ENCODE measurements around the gene RRP7A. TPM values are rescaled to one million over a fixed set of nuclear protein-coding genes. Genes with fewer than 3 reads are reported as not detected.
"Not testable (repeated sequence)": the region's sequence is repeated elsewhere in the genome, so short reads cannot be mapped to it uniquely, and the experiment has no call there.

The RRP7A gene
- total and polyA plus RNA-seq, 4 donors = 8.6 to 12.1 (median 10.3) TPM

GRCh38 chr22:42544686-42545085 lies 25.1 kb upstream of the RRP7A start:
- DNase-seq (ENCODE audit: low spot score) = no peak
- 17% methylated on average over 2 of the region's 2 CpGs for WGBS
- no peak overlapping the region for H3K27ac ChIP-seq (ENCODE audit: low read depth in 1 of 2, low read length in 2 of 2)
- no peak overlapping the region for H3K9ac ChIP-seq (ENCODE audit: low read depth in 1 of 2, low read length in 2 of 2)
- H3K9me3 ChIP-seq (ENCODE audit: control insufficient read depth in 4 of 4, low read length in 3 of 4) = no peaks in the 10 kb centered on the region
- no peak overlapping the region for H3K4me3 ChIP-seq (ENCODE audit: low read depth in 1 of 3, low read length in 3 of 3)
- no peak for TF ChIP-seq FOXA2 (IDR thresholded peaks at IDR 0.05)
- TF ChIP-seq SP1 (IDR thresholded peaks at IDR 0.05) = peak; percentile 43
- TF ChIP-seq RXRA (IDR thresholded peaks at IDR 0.05) = peak in 1 of 2 donors; percentile 37
- peak in 1 of 2 donors; percentile 65 for TF ChIP-seq HNF4A (conservative IDR thresholded peaks at IDR 0.05)
- no peaks in the 10 kb centered on the region for H3K27me3 ChIP-seq (ENCODE audit: control insufficient read depth in 4 of 4, insufficient read depth in 4 of 4, low read length in 3 of 4)
- no peaks in the 10 kb centered on the region for H3K36me3 ChIP-seq (ENCODE audit: control insufficient read depth in 4 of 4, insufficient read depth in 3 of 4, low read depth in 1 of 4, low read length in 3 of 4)
- no peaks in the 10 kb centered on the region for H3K4me1 ChIP-seq (ENCODE audit: control insufficient read depth in 4 of 4, insufficient read depth in 4 of 4, low read length in 3 of 4)

GRCh38 chr22:42539236-42539771 lies 19.7 kb upstream of the RRP7A start:
- H3K9me3 ChIP-seq (ENCODE audit: control insufficient read depth in 4 of 4, low read length in 3 of 4); H3K36me3 ChIP-seq (ENCODE audit: control insufficient read depth in 4 of 4, insufficient read depth in 3 of 4, low read depth in 1 of 4, low read length in 3 of 4); H3K4me3 ChIP-seq (ENCODE audit: low read depth in 1 of 3, low read length in 3 of 3); H3K27ac ChIP-seq (ENCODE audit: low read depth in 1 of 2, low read length in 2 of 2); DNase-seq (ENCODE audit: low spot score); H3K4me1 ChIP-seq (ENCODE audit: control insufficient read depth in 4 of 4, insufficient read depth in 4 of 4, low read length in 3 of 4); H3K27me3 ChIP-seq (ENCODE audit: control insufficient read depth in 4 of 4, insufficient read depth in 4 of 4, low read length in 3 of 4); H3K9ac ChIP-seq (ENCODE audit: low read depth in 1 of 2, low read length in 2 of 2): not testable (repeated sequence)
- WGBS = 48% methylated on average over 10 of the region's 11 CpGs

- H3K27ac ChIP-seq (ENCODE audit: low read depth in 1 of 2, low read length in 2 of 2) = peak overlapping the region; percentile 21 to 72
- H3K27me3 ChIP-seq (ENCODE audit: control insufficient read depth in 4 of 4, insufficient read depth in 4 of 4, low read length in 3 of 4); H3K9me3 ChIP-seq (ENCODE audit: control insufficient read depth in 4 of 4, low read length in 3 of 4); H3K4me1 ChIP-seq (ENCODE audit: control insufficient read depth in 4 of 4, insufficient read depth in 4 of 4, low read length in 3 of 4); H3K9ac ChIP-seq (ENCODE audit: low read depth in 1 of 2, low read length in 2 of 2); DNase-seq (ENCODE audit: low spot score); H3K36me3 ChIP-seq (ENCODE audit: control insufficient read depth in 4 of 4, insufficient read depth in 3 of 4, low read depth in 1 of 4, low read length in 3 of 4); H3K4me3 ChIP-seq (ENCODE audit: low read depth in 1 of 3, low read length in 3 of 3): not testable (repeated sequence)
- WGBS = 68% methylated on average over 13 of the region's 14 CpGs
- TF ChIP-seq SP1 (IDR thresholded peaks at IDR 0.05) = peak; percentile 7
Measured at GRCh38 chr22:42537199-42537831, 17.7 kb upstream of the RRP7A start.

- H3K4me1 ChIP-seq (ENCODE audit: control insufficient read depth in 4 of 4, insufficient read depth in 4 of 4, low read length in 3 of 4); DNase-seq (ENCODE audit: low spot score); H3K9me3 ChIP-seq (ENCODE audit: control insufficient read depth in 4 of 4, low read length in 3 of 4); H3K27me3 ChIP-seq (ENCODE audit: control insufficient read depth in 4 of 4, insufficient read depth in 4 of 4, low read length in 3 of 4); H3K4me3 ChIP-seq (ENCODE audit: low read depth in 1 of 3, low read length in 3 of 3); H3K9ac ChIP-seq (ENCODE audit: low read depth in 1 of 2, low read length in 2 of 2); H3K36me3 ChIP-seq (ENCODE audit: control insufficient read depth in 4 of 4, insufficient read depth in 3 of 4, low read depth in 1 of 4, low read length in 3 of 4): not testable (repeated sequence)
- 98% methylated on average over 18 of the region's 18 CpGs for WGBS
- H3K27ac ChIP-seq (ENCODE audit: low read depth in 1 of 2, low read length in 2 of 2) = peak overlapping the region; percentile 21 to 72
Measured at GRCh38 chr22:42536634-42537033, 17.0 kb upstream of the RRP7A start.

- no peaks in the 10 kb centered on the region for H3K9me3 ChIP-seq (ENCODE audit: control insufficient read depth in 4 of 4, low read length in 3 of 4)
- H3K27ac ChIP-seq (ENCODE audit: low read depth in 1 of 2, low read length in 2 of 2) = peak overlapping the region; percentile 21 to 72
Measured at GRCh38 chr22:42536166-42536565, 16.6 kb upstream of the RRP7A start.

GRCh38 chr22:42535082-42535731 lies 15.6 kb upstream of the RRP7A start:
- not testable (repeated sequence) for H3K27me3 ChIP-seq (ENCODE audit: control insufficient read depth in 4 of 4, insufficient read depth in 4 of 4, low read length in 3 of 4); H3K9ac ChIP-seq (ENCODE audit: low read depth in 1 of 2, low read length in 2 of 2); H3K9me3 ChIP-seq (ENCODE audit: control insufficient read depth in 4 of 4, low read length in 3 of 4); H3K4me1 ChIP-seq (ENCODE audit: control insufficient read depth in 4 of 4, insufficient read depth in 4 of 4, low read length in 3 of 4); H3K4me3 ChIP-seq (ENCODE audit: low read depth in 1 of 3, low read length in 3 of 3); DNase-seq (ENCODE audit: low spot score); H3K36me3 ChIP-seq (ENCODE audit: control insufficient read depth in 4 of 4, insufficient read depth in 3 of 4, low read depth in 1 of 4, low read length in 3 of 4)
- 90% methylated on average over 4 of the region's 14 CpGs for WGBS
- peak overlapping the region in 1 of 2 donors; percentile 72 for H3K27ac ChIP-seq (ENCODE audit: low read depth in 1 of 2, low read length in 2 of 2)

More at GRCh38 chr22:42536166-42536565, 16.6 kb upstream of the RRP7A start:
- H3K9ac ChIP-seq (ENCODE audit: low read depth in 1 of 2, low read length in 2 of 2) = no peak overlapping the region
- no peak for DNase-seq (ENCODE audit: low spot score)
- peak; percentile 58 for TF ChIP-seq SP1 (IDR thresholded peaks at IDR 0.05)
- TF ChIP-seq HNF4A (conservative IDR thresholded peaks at IDR 0.05) = peak in 1 of 2 donors; percentile 78
- no peak for TF ChIP-seq JUND (IDR thresholded peaks at IDR 0.05)
- TF ChIP-seq CTCF (IDR thresholded peaks at IDR 0.05; ENCODE audit: low read depth, low read length, missing input control) = no peak
- TF ChIP-seq NR2F2 (IDR thresholded peaks at IDR 0.05) = peak; percentile 30
- TF ChIP-seq HNF4G (IDR thresholded peaks at IDR 0.05) = peak; percentile 32
- TF ChIP-seq RXRA (IDR thresholded peaks at IDR 0.05) = peak in 1 of 2 donors; percentile 81
- H3K36me3 ChIP-seq (ENCODE audit: control insufficient read depth in 4 of 4, insufficient read depth in 3 of 4, low read depth in 1 of 4, low read length in 3 of 4) = no peaks in the 10 kb centered on the region
- 77% methylated on average over 7 of the region's 7 CpGs for WGBS
- H3K4me3 ChIP-seq (ENCODE audit: low read depth in 1 of 3, low read length in 3 of 3) = no peak overlapping the region
- peaks cover 0 to 3% (median 0%) of the 10 kb centered on the region in 4 donors for H3K4me1 ChIP-seq (ENCODE audit: control insufficient read depth in 4 of 4, insufficient read depth in 4 of 4, low read length in 3 of 4)
- H3K27me3 ChIP-seq (ENCODE audit: control insufficient read depth in 4 of 4, insufficient read depth in 4 of 4, low read length in 3 of 4) = no peaks in the 10 kb centered on the region
